ENCODE results near the gene CNPY2. TPM values are rescaled to one million over a fixed set of nuclear protein-coding genes. Genes with fewer than 3 reads are reported as not detected.

The CNPY2 gene
- total RNA-seq, 2 donors from 2014 or later = 183 to 198 TPM

DNA sequence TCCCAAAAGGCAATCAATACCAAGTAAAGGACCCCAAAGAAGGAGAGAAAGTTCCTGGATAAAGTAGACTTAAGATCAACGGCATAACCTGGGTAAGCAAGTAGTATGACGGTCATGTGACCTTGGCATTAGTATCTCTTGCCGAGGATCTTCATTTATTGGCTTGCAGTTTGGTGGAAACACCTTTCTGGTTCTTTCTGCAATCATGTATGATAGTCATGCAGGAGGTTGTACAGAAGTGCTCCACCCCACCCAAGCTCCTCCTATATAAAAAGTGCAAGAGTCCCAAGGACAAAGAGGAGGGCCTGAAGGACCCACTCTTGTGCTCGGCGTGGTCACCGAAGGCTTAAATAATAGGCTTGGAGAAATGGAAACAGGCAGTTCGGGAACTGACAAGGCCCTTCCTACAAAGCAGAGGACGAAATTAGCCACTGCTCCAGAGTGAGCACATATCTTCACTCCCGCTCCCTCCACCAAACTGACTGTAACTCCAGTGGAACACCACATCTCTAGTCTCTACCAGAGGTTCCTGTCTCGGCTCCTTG is 16.4 kb downstream of the CNPY2 start:
- Mint-ChIP-seq H3K9me3 (no peaks in the 10 kb centered on the region), H3K27me3 (ENCODE audit: insufficient read depth) (no peaks in the 10 kb centered on the region), H3K27ac (peak overlapping the region; percentile 94), H3K36me3 (ENCODE audit: low read depth) (peaks cover 14% of the 10 kb centered on the region), H3K4me1 (peaks cover 25% of the 10 kb centered on the region), H3K4me3 (peak overlapping the region; percentile 88)
- Histone ChIP-seq H3K27ac (ENCODE audit: low read depth, low read length) (peak overlapping the region; percentile 74), H3K9me3 (ENCODE audit: control insufficient read depth, low read length) (no peaks in the 10 kb centered on the region), H3K9ac (ENCODE audit: extremely low read depth, low read length, poor library complexity, severe bottlenecking) (peak overlapping the region; percentile 67), H3K4me1 (ENCODE audit: control insufficient read depth, insufficient read depth, low read length) (peaks cover 9% of the 10 kb centered on the region), H3K27me3 (ENCODE audit: control insufficient read depth, insufficient read depth, low read length, poor library complexity, severe bottlenecking) (no peaks in the 10 kb centered on the region), H3K4me3 (ENCODE audit: low read length) (peak overlapping the region; percentile 94), H3K36me3 (ENCODE audit: control insufficient read depth, insufficient read depth, low read length) (peaks cover 35% of the 10 kb centered on the region)
- no peak for DNase-seq
- 7 to 16% methylated on average over 8 to 10 of the region's 10 CpGs for WGBS, 2 experiments (ENCODE audit: insufficient coverage in 1 of 2, insufficient read length in 1 of 2)
- TF ChIP-seq, protein P1, sequence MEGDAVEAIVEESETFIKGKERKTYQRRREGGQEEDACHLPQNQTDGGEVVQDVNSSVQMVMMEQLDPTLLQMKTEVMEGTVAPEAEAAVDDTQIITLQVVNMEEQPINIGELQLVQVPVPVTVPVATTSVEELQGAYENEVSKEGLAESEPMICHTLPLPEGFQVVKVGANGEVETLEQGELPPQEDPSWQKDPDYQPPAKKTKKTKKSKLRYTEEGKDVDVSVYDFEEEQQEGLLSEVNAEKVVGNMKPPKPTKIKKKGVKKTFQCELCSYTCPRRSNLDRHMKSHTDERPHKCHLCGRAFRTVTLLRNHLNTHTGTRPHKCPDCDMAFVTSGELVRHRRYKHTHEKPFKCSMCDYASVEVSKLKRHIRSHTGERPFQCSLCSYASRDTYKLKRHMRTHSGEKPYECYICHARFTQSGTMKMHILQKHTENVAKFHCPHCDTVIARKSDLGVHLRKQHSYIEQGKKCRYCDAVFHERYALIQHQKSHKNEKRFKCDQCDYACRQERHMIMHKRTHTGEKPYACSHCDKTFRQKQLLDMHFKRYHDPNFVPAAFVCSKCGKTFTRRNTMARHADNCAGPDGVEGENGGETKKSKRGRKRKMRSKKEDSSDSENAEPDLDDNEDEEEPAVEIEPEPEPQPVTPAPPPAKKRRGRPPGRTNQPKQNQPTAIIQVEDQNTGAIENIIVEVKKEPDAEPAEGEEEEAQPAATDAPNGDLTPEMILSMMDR (conservative IDR thresholded peaks at IDR 0.05) = no peak

DNA sequence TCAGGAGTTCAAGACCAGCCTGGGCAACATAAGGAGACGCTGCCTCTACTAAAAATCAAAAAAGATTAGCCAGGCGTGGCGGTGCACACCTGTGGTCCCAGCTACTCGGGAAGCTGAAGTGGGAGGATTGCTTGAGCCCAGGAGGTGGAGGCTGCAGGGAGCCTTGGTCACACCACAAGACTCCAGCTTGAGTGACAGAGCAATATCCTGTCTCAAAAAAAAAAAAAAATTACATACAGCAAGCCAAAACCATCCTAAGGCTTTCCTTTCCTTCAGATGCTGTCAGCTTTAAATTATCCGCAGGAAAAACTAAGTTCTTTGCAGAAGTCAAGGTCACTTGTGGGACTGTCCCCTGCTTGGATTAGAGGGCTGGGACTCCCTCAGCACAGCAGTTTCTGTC is 17.0 kb downstream of the CNPY2 start:
- H3K9me3 Mint-ChIP-seq = no peaks in the 10 kb centered on the region
- no peak overlapping the region for H3K27ac Mint-ChIP-seq
- H3K36me3 Mint-ChIP-seq (ENCODE audit: low read depth) = peaks cover 10% of the 10 kb centered on the region
- Histone ChIP-seq H3K4me1 (ENCODE audit: control insufficient read depth, insufficient read depth, low read length) (peaks cover 9% of the 10 kb centered on the region), H3K36me3 (ENCODE audit: control insufficient read depth, insufficient read depth, low read length) (peaks cover 33% of the 10 kb centered on the region), H3K9ac (ENCODE audit: extremely low read depth, low read length, poor library complexity, severe bottlenecking) (no peak overlapping the region), H3K9me3 (ENCODE audit: control insufficient read depth, low read length) (no peaks in the 10 kb centered on the region), H3K4me3 (ENCODE audit: low read length) (peak overlapping the region; percentile 94), H3K27me3 (ENCODE audit: control insufficient read depth, insufficient read depth, low read length, poor library complexity, severe bottlenecking) (no peaks in the 10 kb centered on the region), H3K27ac (ENCODE audit: low read depth, low read length) (no peak overlapping the region)
- no peaks in the 10 kb centered on the region for H3K27me3 Mint-ChIP-seq (ENCODE audit: insufficient read depth)
- H3K4me3 Mint-ChIP-seq = peak overlapping the region; percentile 88
- TF ChIP-seq, protein P1 (conservative IDR thresholded peaks at IDR 0.05) = no peak
- H3K4me1 Mint-ChIP-seq = peaks cover 25% of the 10 kb centered on the region
- DNase-seq = no peak
- WGBS, 2 experiments (ENCODE audit: insufficient coverage in 1 of 2, insufficient read length in 1 of 2) = 90 to 92% methylated on average over 4 to 5 of the region's 5 CpGs

DNA sequence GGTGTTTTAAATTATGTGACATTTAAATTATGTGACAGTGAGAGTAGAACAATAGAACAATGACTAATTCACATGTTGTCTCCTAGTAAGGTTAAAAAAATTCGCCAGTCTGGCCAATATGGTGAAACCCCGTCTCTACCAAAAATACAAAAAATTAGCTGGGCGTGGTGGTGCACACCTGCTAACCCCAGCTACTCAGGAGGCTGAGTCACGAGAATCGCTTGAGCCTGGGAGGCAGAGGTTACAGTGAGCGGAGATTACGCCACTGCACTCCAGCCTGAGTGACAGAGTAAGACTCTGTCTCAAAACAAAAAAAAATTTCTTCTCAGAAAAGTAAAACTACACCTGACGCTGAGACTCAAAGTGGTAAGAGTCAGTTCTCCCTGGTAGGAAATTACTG is 18.4 kb downstream of the CNPY2 start:
- no peaks in the 10 kb centered on the region for H3K27me3 Mint-ChIP-seq (ENCODE audit: insufficient read depth)
- H3K36me3 Mint-ChIP-seq (ENCODE audit: low read depth) = peaks cover 15% of the 10 kb centered on the region
- Histone ChIP-seq H3K9me3 (ENCODE audit: control insufficient read depth, low read length) (no peaks in the 10 kb centered on the region), H3K27me3 (ENCODE audit: control insufficient read depth, insufficient read depth, low read length, poor library complexity, severe bottlenecking) (no peaks in the 10 kb centered on the region), H3K36me3 (ENCODE audit: control insufficient read depth, insufficient read depth, low read length) (peaks cover 31% of the 10 kb centered on the region), H3K27ac (ENCODE audit: low read depth, low read length) (no peak overlapping the region), H3K9ac (ENCODE audit: extremely low read depth, low read length, poor library complexity, severe bottlenecking) (no peak overlapping the region), H3K4me1 (ENCODE audit: control insufficient read depth, insufficient read depth, low read length) (peaks cover 9% of the 10 kb centered on the region), H3K4me3 (ENCODE audit: low read length) (no peak overlapping the region)
- no peak for DNase-seq
- H3K9me3 Mint-ChIP-seq = no peaks in the 10 kb centered on the region
- 89 to 96% methylated on average over 8 of the region's 8 CpGs for WGBS, 2 experiments (ENCODE audit: insufficient coverage in 1 of 2, insufficient read length in 1 of 2)
- H3K27ac Mint-ChIP-seq = peak overlapping the region; percentile 39
- H3K4me1 Mint-ChIP-seq = peaks cover 25% of the 10 kb centered on the region
- TF ChIP-seq, protein P1 (conservative IDR thresholded peaks at IDR 0.05) = no peak
- no peak overlapping the region for H3K4me3 Mint-ChIP-seq
